GM19035 (cell line): ENCODE results near the gene CERS4.
A peak's percentile ranks its signal among the peaks of the same experiment; 100 is the strongest.
"Not testable (repeated sequence)": the region's sequence is repeated elsewhere in the genome, so short reads cannot be mapped to it uniquely, and the experiment has no call there.

Source experiments
- ATAC-seq: cut with Tn5 transposase; IDR thresholded peaks from one replicate; pipeline ENCODE4 v1.9.1; 2021; ENCODE audit not compliant: unreplicated experiment

Gene CERS4

DNA sequence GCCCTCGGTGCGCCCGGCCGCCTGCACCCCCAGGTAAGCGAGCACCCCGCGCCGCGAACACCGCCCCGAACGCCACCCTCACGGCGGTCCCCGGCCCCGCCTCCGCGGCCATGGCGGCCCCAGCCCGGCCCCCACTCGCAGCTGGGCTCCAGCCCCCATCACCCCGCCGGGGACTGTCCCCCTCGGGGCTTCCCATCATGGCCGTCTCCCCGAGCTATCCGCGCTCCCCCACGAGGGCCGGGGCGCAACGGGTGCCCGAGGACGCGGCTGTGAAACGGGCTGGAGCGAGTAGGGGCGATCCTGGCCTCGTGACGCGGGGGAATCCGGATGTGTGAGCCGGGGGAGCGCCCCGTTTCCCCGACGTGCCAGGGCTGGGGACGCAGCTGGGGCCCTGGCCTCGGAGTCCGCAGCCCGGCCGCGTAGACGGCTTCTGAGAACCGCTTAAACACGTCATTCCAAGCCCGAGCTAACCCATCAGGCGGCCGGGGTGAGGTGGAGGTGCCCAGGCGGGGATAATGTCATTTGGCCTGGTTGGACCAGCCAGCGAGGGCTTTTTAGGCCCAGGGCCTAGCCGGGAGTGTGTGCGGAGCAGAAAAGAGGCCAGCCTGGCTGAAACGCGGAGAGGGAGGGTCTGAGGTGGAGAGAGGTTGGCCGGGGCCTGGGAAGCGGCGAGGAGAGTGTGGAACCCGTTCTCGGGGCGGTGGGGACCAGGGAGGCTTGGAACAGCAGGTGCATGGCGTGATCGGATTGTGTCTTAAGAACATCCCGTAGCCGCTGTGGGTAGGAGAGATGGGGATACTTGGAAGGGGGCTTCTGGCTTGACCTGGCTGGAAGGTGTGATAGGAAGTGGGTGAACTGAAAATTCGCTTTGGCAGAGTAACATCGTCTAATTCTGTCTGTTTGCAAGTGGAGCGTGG, 550 bp downstream of the CERS4 start:
- ATAC-seq, result peak; percentile 66

DNA sequence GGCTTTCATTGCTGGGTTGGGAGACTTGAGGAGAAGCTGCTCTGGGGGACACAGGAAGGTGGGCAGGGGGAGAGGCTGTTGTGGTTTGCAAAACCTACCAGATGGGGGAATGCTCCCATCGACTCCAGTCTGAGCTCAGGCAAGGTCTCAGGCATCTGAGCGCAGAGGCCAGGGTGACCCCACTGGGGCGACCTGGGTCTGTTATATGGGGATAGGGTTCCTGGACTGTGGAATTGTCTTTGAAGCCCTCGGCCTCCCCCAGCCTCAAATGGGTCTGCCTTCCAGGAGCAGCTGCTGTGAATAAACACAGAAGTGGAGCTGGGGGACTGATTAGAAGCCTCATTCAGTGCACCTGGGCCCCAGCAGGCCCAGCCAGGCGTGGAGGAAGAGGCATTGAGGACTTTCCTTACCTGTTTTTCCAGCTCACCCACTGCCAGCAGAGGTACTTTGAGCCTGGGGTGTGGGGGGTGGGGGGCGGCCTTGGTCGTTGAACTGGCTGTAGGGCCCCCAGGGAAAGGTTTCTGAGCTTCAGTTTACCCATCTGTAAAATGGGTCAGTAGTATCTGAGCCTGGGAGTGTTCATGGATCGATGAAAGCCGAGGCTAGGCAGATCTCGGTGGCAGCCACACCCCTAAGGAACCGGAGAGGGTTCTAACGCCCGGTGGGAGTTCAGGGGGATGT, 1.4 kb downstream of the CERS4 start:
- no peak for ATAC-seq

GRCh38 chr19:8212212-8212611, 3.0 kb downstream of the CERS4 start:
- no peak for ATAC-seq

DNA sequence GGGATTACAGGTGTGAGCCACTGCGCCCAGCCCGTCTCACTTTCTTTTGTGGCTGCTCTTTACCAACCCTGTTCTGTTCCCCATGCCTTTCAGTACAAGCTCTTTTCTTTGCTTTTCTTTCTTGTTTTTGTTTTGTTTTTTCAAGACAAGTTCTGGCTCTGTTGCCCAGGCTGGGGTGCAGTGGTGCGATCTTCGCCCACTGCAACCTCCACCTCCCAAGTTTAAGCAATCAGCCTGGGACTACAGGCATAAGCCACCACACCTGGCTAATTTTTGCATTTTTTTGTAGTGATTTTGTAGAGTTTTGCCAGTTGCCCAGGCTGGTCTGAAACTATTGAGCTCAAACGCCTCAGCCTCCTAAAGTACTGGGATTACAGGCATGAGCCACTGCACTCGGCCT, 3.7 kb downstream of the CERS4 start:
- no peak for ATAC-seq

DNA sequence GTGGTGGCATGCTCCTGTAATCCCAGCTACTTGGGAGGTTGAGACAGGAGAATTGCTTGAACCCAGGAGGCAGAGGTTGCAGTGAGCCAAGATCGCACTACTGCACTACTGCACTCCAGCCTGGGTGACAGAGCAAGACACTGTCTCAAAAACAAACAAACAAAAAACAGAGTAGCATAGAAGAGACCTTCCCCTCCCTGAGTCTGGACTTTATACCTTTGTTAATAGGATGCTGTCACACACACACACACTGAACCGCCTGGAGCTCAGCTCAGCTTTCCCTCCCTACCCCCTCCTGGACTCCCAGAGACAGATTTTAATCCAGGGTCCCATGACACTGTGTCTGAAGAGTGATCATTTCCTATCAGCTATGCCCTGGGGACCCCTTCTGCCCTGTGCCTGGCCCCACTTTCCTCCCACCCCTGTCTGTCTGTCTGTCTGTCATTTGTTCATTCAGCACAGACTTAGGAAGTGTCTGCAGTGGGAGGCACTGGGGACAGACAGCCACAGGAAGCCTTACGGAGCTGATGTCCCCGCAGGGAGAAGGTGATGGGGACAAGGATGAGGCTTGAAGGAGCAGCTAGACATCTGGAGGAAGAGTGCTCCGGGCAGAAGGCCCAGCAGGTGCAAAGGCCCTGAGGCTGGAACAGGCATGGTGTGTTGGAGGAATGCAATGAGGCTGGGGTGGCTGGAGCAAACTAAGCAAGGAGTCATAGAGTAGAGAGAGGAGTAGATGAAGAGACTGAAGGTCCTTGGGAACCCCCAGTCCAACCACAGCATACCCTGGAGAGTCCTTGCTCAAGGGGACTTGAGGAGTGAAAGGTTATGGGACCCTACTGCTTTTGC, 4.9 kb downstream of the CERS4 start:
- no peak for ATAC-seq

DNA sequence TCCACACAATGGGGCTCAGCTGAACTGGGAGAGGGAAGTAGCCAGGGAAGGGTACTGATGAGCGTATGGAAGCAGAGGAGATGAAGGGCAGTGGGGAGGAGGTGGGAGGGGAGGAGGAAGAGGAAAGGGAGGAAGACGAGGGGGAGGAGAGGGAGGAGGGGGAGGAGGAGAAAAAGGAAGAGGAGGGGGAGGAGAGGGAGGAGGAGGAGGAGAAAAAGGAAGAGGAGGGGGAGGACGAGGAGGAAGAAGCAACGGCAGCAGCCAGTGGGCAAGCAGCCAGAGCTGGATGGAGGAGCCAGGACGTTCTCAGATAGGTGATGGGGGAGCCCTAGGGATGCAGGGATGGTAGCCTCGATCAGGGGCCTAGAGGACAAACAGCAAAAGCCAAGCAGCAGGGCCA, 5.6 kb downstream of the CERS4 start:
- ATAC-seq, result no peak

- ATAC-seq, result no peak
Observed at GRCh38 chr19:8215783-8216182, 6.6 kb downstream of the CERS4 start.

DNA sequence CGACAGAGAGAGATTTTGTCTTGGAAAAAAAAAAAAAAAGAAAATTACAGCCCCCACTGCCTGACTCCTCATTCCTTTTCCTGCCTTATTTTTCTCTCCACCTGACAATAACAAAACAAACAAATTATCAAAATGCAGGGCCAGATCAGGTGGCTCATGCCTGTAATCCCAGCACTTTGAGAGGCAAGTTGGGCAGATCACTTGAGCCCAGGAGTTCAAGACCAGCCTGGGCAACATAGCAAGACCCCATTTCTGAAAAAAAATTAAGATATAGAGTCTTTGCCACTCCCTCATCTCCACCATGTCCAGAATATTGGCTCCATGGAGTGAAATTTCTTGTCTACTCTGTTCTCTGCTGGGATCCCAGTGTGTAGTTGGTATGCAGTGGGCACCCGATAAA, 7.2 kb downstream of the CERS4 start:
- no peak for ATAC-seq

- not testable (repeated sequence) for ATAC-seq
Observed at GRCh38 chr19:8218127-8218526, 9.0 kb downstream of the CERS4 start.

DNA sequence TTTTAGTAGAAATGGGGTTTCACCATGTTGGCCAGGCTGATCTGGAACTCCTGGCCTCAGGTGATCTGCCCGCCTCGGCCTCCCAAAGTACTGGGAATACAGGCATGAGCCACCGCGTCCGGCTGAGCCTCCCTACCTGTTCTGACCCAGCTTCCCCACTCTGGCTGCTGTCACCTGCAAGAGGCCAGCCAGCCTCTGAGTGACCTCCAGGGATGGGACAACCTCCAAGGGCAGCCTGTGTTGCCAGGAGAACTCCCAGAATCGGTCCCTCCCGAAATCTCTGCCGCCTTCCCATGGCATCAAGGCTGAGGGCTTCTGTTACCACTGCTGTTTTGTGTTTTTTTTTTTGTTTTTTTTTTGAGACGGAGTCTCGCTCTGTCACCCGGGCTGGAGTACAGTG, 11.3 kb downstream of the CERS4 start:
- no peak for ATAC-seq

DNA sequence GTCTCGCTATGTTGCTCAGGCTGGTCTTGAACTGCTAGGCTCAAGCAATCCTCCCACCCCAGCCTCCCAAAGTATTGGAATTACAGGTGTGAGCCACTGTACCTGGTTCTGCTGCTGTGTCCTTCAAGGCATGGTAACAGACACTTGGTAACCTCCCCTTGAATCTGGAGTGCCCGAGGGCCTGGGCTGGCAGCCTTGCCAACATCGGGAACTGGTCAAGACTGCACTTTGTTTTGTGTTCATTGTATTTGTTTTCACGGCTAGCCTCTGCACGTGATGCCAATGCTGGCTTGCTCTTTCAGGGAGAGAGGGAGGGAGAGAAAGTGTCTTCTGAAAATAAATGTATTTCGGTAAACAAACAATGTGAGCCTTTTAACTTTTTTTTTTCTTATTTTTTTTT, 12.0 kb downstream of the CERS4 start:
- ATAC-seq, result no peak

- not testable (repeated sequence) for ATAC-seq
Observed at GRCh38 chr19:8223442-8223841, 14.3 kb downstream of the CERS4 start.

GRCh38 chr19:8224394-8225145, 15.4 kb downstream of the CERS4 start:
- ATAC-seq, result no peak

DNA sequence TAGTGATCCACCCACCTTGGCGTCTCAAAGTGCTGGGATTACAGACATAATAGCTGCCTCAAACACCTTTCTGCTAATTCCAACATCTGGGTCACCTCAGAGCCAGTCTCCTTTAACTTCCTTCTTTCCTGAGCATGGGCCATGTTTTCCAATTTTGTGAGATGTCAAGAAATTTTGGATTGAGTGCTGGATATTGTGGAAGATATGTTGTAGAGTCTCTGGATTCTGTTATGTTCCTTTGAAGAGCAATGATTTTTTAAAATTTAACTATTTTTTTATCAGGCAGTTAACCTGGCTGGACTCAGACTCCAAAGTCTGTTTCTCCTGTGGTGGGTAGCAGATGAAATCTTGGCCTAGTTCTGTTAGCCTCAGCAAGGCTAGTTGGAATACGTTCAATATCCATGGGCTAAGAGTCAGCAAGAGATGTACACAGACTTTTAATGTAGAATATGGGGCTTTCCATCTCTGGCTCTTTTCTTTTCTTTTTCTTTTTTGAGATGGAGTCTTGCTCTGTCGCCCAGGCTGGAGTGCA, 22.0 kb downstream of the CERS4 start:
- ATAC-seq, result no peak

GRCh38 chr19:8233370-8233769, 24.2 kb downstream of the CERS4 start:
- ATAC-seq, result no peak

DNA sequence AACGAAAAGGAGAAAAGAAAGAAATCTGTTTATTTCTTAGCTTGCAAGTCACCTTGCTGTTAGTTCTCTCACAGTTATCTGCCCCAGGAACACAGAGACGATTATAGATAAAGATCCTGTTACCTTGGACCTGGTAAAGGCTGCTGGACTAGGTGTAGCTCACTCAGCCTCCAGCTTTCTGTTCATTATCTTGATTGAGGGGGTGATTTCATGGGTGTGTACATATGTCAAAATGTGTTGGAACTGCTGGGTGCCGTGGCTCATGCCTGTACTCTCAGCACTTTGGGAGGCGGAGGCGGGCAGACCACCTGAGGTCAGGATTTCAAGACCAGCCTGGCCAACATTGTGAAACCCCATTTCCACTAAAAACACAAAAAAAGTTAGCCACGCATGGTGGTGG, 27.9 kb downstream of the CERS4 start:
- ATAC-seq, result no peak

GRCh38 chr19:8238251-8238650, 29.1 kb downstream of the CERS4 start:
- ATAC-seq, result no peak

DNA sequence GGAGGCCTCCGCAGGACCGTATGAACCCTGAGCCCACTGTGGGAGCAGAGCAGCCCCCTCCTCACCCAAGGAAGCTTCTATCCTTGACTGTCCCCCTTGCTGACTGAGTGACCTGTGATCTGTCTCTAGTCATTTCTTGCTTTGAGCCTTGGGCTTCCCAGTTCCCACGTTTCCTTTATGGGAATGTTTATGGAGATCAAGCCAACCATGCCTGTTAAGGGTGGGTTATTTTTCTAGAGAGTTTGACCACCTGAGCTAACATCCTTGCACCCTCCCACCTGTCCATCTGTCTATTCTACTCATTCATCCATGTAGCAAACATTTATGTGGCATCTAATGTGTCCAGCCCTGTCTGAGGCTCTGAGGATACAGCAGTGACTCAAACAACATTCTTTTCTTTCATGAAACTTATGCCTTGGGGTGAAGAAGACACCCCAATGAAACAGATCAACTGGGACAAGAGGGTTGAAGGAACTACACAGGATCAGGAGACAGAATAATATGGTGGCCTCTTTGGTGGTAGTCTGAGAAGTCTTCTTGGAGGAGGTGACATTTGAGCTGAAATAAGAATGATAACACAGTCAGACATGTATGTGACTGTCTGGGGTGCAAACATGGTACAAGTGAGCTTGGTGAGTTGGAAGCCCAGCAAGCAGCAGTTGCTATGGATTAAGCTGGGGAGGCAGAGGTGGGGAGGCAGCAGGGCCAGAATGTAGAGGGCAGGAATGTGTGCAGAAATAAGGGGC, 30.5 kb downstream of the CERS4 start:
- no peak for ATAC-seq

- no peak for ATAC-seq
Observed at GRCh38 chr19:8240274-8241229, 31.4 kb downstream of the CERS4 start.
